Left lung (tissue), 10 donors: Measurements from ENCODE around the gene MIP. TPM values are rescaled to one million over a fixed set of nuclear protein-coding genes. Genes with fewer than 3 reads are reported as not detected.
"Not testable (repeated sequence)": the region's sequence is repeated elsewhere in the genome, so short reads cannot be mapped to it uniquely, and the experiment has no call there.

Experiments used
- ATAC-seq: fragments of 200-7000 bp; cut with Tn5 transposase; one replicate; pipeline ENCODE4 v1.9.1; 2020; ENCODE audit warnings: moderate library complexity
- DNase-seq, 4 donors: peaks; one replicate each; pipeline ENCODE4 v3.0.0-alpha.2; 2013 to 2020
- H3K27ac ChIP-seq, 2 donors: fragments of 200-600 bp; sonication (generic) in 1 of 2; one replicate each; pipeline versions ENCODE4 v1.5.0 to v1.8.0; 2020 to 2021
- H3K27me3 ChIP-seq, 2 donors: fragments of 200-600 bp; sonication (generic) in 1 of 2; one replicate each; pipeline versions ENCODE4 v1.5.0 to v1.8.0; 2020 to 2021
- H3K36me3 ChIP-seq, 2 donors: fragments of 200-600 bp; sonication (generic) in 1 of 2; one replicate each; pipeline versions ENCODE4 v1.5.0 to v1.8.0; 2020 to 2021
- H3K4me1 ChIP-seq, 2 donors: fragments of 200-600 bp; one replicate each; pipeline ENCODE4 v1.8.0; 2021
- H3K4me3 ChIP-seq, 2 donors: fragments of 200-600 bp; sonication (generic) in 1 of 2; one replicate each; pipeline versions ENCODE4 v1.5.0 to v1.8.0; 2020 to 2021; ENCODE audit warnings: mild to moderate bottlenecking in 1 of 2
- H3K9me3 ChIP-seq, 2 donors: fragments of 200-600 bp; sonication (generic) in 1 of 2; one replicate each; pipeline versions ENCODE4 v1.5.0 to v1.8.0; 2020 to 2021
- intact Hi-C, 2 donors: fragments of 100-400 bp; cut with DNase I; formaldehyde crosslinking; loops; one replicate each; pipeline versions ENCODE4 v1.11.2 to v1.14.2; 2022
- polyA plus RNA-seq, 6 donors: library from polyadenylated mRNA; unstranded; fragments of 120-200 nt; gene quantifications; one replicate each; pipeline ENCODE4 v1.2.1, GENCODE V29; 2013; ENCODE audit not compliant: insufficient read length in 6 of 6
- total RNA-seq, 2 donors: library from RNA; stranded (reverse); fragmentation: NEBNext Ultra II Directional; extraction: Animal tissue kit (Norgen Biotek cat#: 25700); gene quantifications; one replicate each; pipeline ENCODE4 v1.2.1, GENCODE V29; 2021
- TF ChIP-seq, protein P1 (sequence below), 2 donors: fragments of 200-600 bp; sonication (generic) in 1 of 2; IDR thresholded peaks; one replicate each; pipeline versions ENCODE4 v1.5.0 to v1.8.0; 2021; ENCODE audit warnings: antibody characterized with exemption in 2 of 2
- donor health status: DM: no; HTN: yes; CAD: no.
- donor health status: DM: no; HTN: no; CAD: no.

MIP gene
- total and polyA plus RNA-seq, 8 donors, result 0.18 TPM; not detected in 7

DNA sequence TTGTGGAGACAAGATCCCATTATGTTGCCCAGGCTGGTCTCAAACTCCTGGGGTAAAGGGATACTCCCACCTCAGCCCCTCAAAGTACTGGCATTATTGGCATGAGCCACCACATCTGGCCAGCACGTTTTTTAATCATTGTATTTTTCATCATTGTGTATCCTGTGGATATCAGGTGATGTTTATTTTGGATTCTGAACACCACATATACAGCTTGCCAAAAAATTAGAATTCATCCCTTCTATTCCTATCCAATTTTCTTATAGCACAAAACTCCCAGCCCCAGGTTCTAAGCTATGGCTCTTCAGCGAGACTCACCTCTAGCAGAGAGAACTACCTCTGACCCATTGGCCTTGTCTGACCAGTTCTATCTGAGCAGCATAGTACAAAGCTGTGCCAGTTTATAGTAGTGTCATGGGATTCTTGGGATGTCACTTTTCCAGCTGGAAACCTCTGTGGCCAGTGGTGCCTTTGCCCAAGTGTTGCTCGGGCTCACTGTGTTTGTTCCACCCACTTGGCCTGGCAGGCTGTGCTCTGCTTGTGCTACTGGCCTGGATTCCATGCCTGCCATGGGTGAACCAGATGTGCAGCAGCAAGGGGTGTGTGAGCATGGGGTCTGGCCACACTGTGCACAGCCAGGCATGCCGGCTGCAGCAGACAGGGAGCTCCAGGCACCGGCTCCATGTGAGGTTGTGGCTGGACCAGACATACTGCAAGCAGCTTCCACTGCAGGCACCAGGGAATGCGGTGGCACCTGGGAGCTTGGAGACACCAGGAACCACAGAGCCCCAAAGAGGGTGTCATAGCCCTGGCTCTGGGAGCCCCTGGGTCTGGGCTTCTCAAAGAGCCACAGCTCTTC, 42.4 kb downstream of the MIP start:
- Histone ChIP-seq H3K27ac (no peak overlapping the region), H3K27me3 (no peaks in the 10 kb centered on the region), H3K4me1 (no peaks in the 10 kb centered on the region), H3K36me3 (peaks cover 0 to 12% of the 10 kb centered on the region in 2 donors), H3K4me3 (no peak overlapping the region), H3K9me3 (no peaks in the 10 kb centered on the region)
- TF ChIP-seq, protein P1, sequence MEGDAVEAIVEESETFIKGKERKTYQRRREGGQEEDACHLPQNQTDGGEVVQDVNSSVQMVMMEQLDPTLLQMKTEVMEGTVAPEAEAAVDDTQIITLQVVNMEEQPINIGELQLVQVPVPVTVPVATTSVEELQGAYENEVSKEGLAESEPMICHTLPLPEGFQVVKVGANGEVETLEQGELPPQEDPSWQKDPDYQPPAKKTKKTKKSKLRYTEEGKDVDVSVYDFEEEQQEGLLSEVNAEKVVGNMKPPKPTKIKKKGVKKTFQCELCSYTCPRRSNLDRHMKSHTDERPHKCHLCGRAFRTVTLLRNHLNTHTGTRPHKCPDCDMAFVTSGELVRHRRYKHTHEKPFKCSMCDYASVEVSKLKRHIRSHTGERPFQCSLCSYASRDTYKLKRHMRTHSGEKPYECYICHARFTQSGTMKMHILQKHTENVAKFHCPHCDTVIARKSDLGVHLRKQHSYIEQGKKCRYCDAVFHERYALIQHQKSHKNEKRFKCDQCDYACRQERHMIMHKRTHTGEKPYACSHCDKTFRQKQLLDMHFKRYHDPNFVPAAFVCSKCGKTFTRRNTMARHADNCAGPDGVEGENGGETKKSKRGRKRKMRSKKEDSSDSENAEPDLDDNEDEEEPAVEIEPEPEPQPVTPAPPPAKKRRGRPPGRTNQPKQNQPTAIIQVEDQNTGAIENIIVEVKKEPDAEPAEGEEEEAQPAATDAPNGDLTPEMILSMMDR (IDR thresholded peaks at IDR 0.05), result no peak
- ATAC-seq (no peak), DNase-seq (no peak)
- intact Hi-C loops, result no loop called here

DNA sequence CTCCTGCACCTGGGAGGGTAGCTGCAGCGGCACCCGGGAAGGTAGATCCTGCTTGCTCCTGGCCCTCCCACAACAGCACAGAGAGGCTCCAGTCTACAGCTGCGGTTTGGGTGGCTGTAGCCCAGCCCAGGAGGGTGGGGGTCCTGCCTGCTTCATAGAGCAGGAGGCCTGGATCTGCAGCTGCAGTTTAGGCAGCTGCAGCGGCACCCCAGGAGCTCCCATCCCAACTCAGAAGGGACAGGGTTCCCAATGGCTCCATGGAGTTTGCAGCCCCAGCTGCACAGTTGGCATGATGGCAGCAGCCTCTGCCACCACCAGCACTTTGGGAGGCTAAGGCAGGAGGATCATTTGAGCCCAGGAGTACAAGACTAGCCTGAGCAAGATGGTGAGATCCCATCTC, 43.7 kb downstream of the MIP start:
- peaks cover 0 to 5% of the 10 kb centered on the region in 2 donors for H3K36me3 ChIP-seq
- H3K9me3 ChIP-seq, result no peaks in the 10 kb centered on the region
- TF ChIP-seq, protein P1 (IDR thresholded peaks at IDR 0.05), result no peak
- no peak overlapping the region for H3K4me3 ChIP-seq
- H3K27ac ChIP-seq, result no peak overlapping the region
- intact Hi-C loops, result no loop called here
- no peak for DNase-seq
- no peaks in the 10 kb centered on the region for H3K27me3 ChIP-seq
- no peak for ATAC-seq
- no peaks in the 10 kb centered on the region for H3K4me1 ChIP-seq

DNA sequence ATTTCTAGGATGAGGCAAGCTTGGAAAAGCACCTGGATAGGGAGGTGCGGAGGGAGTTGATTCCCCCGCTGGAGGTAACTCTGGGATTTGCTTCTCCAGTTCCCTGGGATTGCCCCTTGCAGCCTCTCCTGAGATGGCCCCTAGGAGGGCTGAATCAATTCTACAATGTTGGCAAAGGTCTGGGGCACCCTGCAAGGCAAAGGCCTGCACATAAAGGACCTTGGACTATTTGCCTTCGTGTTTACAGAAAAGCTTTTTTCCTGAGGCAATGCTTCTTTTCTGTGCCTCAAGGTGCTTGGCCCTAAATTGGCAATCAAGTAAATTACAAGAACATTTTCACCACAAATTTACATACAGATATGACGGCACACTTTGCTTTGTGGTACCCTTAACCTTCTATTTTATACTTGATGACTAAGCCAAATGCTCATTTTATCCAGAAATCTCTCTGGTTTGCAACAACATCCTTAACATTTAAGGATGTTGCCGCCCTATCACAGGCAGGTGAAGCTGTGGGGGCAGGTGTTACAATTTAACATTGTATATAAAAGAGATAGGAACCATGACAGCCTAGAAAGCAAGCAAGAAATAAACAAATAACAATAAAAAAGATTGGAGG, 45.5 kb downstream of the MIP start:
- no peaks in the 10 kb centered on the region for H3K9me3 ChIP-seq
- intact Hi-C loops, result no loop called here
- DNase-seq, result no peak
- H3K4me1 ChIP-seq, result no peaks in the 10 kb centered on the region
- TF ChIP-seq, protein P1 (IDR thresholded peaks at IDR 0.05), result no peak
- no peak overlapping the region for H3K27ac ChIP-seq
- no peak overlapping the region for H3K4me3 ChIP-seq
- no peak for ATAC-seq
- H3K36me3 ChIP-seq, result peaks cover 0 to 3% of the 10 kb centered on the region in 2 donors
- no peaks in the 10 kb centered on the region for H3K27me3 ChIP-seq

DNA sequence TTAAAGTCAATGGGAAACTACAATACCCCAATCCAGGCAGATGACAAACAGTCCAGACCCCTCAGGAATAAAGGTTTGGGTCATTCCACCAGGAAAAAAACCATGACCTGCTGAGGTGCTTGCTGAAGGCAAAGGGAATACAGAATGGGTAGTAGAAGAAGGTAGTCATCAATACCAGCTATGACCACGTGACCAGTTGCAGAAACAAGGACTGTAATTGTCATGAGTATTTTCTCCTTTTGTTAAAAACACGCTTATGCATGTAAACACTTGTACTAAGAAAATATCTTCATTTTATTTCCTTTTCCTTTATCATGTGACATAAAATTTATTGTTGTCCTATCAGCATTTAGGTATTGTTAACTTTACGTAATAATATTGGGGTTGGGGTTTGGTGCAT, 50.2 kb downstream of the MIP start:
- DNase-seq, ATAC-seq, H3K36me3 ChIP-seq, H3K27ac ChIP-seq, H3K27me3 ChIP-seq, H3K4me1 ChIP-seq, H3K4me3 ChIP-seq, H3K9me3 ChIP-seq, intact Hi-C loops: not testable (repeated sequence)

DNA sequence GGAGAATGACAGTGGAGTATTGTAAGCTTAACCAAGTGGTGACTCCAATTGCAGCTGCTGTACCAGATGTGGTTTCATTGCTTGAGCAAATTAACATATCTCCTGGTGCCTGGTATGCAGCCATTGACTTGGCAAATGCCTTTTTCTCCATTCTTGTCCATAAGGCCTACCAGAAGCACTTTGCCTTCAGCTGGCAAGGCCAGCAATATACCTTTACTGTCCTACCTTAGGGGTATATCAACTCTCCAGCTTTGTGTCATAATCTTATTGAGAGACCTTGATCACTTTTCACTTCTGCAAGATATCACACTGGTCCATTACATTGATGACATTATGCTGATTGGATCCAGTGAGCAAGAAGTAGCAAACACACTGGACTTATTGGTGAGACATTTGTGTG, 52.8 kb downstream of the MIP start:
- intact Hi-C loops, DNase-seq, H3K4me1 ChIP-seq, ATAC-seq, H3K4me3 ChIP-seq, H3K27ac ChIP-seq, H3K27me3 ChIP-seq, H3K36me3 ChIP-seq: not testable (repeated sequence)
- peaks cover 0 to 16% of the 10 kb centered on the region in 2 donors for H3K9me3 ChIP-seq

DNA sequence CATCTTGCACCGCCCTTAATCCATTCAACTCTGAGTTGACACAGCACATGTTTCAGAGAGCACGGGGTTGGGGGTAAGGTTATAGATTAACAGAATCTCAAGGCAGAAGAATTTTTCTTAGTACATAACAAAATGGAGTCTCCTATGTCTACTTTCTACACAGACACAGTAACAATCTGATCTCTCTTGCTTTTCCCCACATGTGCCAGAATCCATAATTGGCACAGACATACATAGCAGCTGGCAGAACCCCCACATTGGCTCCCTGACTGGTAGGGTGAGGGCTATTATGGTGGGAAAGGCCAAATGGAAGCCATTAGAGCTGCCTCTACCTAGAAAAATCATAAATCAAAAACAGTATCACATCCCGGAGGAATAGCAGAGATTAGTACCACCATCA, 53.3 kb downstream of the MIP start:
- H3K27ac ChIP-seq, DNase-seq, ATAC-seq, H3K27me3 ChIP-seq, H3K36me3 ChIP-seq, H3K4me1 ChIP-seq, H3K4me3 ChIP-seq, intact Hi-C loops: not testable (repeated sequence)
- H3K9me3 ChIP-seq, result peaks cover 0 to 16% of the 10 kb centered on the region in 2 donors

Other genes with a start within 250 kb of the MIP start
- 10 to 100 TPM; 50.3 to 51.4 TPM for gene RNF41, start 232.7 kb downstream of the MIP start, total RNA-seq
- 10 to 100 TPM; 41.5 to 47.1 (median 42.0) TPM for gene RNF41, start 232.7 kb downstream of the MIP start, polyA plus RNA-seq
- 10 to 100 TPM; 32.6 to 33.8 TPM for gene NABP2, start 230.3 kb downstream of the MIP start, total RNA-seq
- gene NABP2, start 230.3 kb downstream of the MIP start, polyA plus RNA-seq, result 10 to 100 TPM; 21.8 to 28.5 (median 24.7) TPM
- gene SLC39A5, start 224.6 kb downstream of the MIP start, total RNA-seq, result under 1 TPM in 1 of 2 donors, not detected in 1; 0.29 TPM
- 1 to 10 TPM; 2.0 to 6.6 (median 4.0) TPM for gene SLC39A5, start 224.6 kb downstream of the MIP start, polyA plus RNA-seq
- 10 to 100 TPM; 33.3 to 39.3 TPM for gene ANKRD52, start 196.3 kb downstream of the MIP start, total RNA-seq
- gene ANKRD52, start 196.3 kb downstream of the MIP start, polyA plus RNA-seq, result 10 to 100 TPM; 24.6 to 40.1 (median 31.7) TPM
- 10 to 100 TPM in 1 of 2 donors, 1 to 10 TPM in 1; 9.4 to 10.9 TPM for gene COQ10A, start 187.7 kb downstream of the MIP start, total RNA-seq
- 10 to 100 TPM; 13.6 to 19.8 (median 14.8) TPM for gene COQ10A, start 187.7 kb downstream of the MIP start, polyA plus RNA-seq
- gene CS, start 154.3 kb downstream of the MIP start, total RNA-seq, result 100 to 1,000 TPM; 193 to 213 TPM
- 100 to 1,000 TPM; 162 to 190 (median 177) TPM for gene CS, start 154.3 kb downstream of the MIP start, polyA plus RNA-seq
- 100 to 1,000 TPM; 135 to 152 TPM for gene CNPY2, start 138.7 kb downstream of the MIP start, total RNA-seq
- 100 to 1,000 TPM; 126 to 168 (median 146) TPM for gene CNPY2, start 138.7 kb downstream of the MIP start, polyA plus RNA-seq
- 10 to 100 TPM; 49.9 to 58.4 TPM for gene PAN2, start 120.7 kb downstream of the MIP start, total RNA-seq
- gene PAN2, start 120.7 kb downstream of the MIP start, polyA plus RNA-seq, result 100 to 1,000 TPM in 1 of 6 donors, 10 to 100 TPM in 5; 66.7 to 107 (median 82.0) TPM
- 1 to 10 TPM in 1 of 2 donors, under 1 TPM in 1; 0.73 to 1.0 TPM for gene IL23A, start 115.8 kb downstream of the MIP start, total RNA-seq
- 1 to 10 TPM in 3 of 6 donors, under 1 TPM in 3; 0.69 to 1.3 (median 1.0) TPM for gene IL23A, start 115.8 kb downstream of the MIP start, polyA plus RNA-seq
- gene STAT2, start 94.5 kb downstream of the MIP start, total RNA-seq, result 100 to 1,000 TPM; 175 to 187 TPM
- 100 to 1,000 TPM; 133 to 194 (median 162) TPM for gene STAT2, start 94.5 kb downstream of the MIP start, polyA plus RNA-seq
- gene APOF, start 91.8 kb downstream of the MIP start, total RNA-seq, result not detected
- gene APOF, start 91.8 kb downstream of the MIP start, polyA plus RNA-seq, result under 1 TPM in 3 of 6 donors, not detected in 3; 0.13 to 0.18 (median 0.13) TPM
- gene TIMELESS, start 5.2 kb downstream of the MIP start, total RNA-seq, result 10 to 100 TPM; 15.0 to 22.1 TPM
- 10 to 100 TPM; 27.1 to 38.0 (median 32.3) TPM for gene TIMELESS, start 5.2 kb downstream of the MIP start, polyA plus RNA-seq
- 1 to 10 TPM; 2.5 to 3.3 TPM for gene SPRYD4, start 13.9 kb upstream of the MIP start, total RNA-seq
- 1 to 10 TPM; 4.6 to 5.9 (median 5.7) TPM for gene SPRYD4, start 13.9 kb upstream of the MIP start, polyA plus RNA-seq
- 1 to 10 TPM; 3.0 to 5.9 TPM for gene GLS2, start 33.5 kb upstream of the MIP start, total RNA-seq
- 1 to 10 TPM; 2.3 to 3.4 (median 2.7) TPM for gene GLS2, start 33.5 kb upstream of the MIP start, polyA plus RNA-seq
- gene RBMS2, start 67.2 kb upstream of the MIP start, total RNA-seq, result 100 to 1,000 TPM in 1 of 2 donors, 10 to 100 TPM in 1; 81.2 to 113 TPM
- 10 to 100 TPM; 49.0 to 74.9 (median 67.1) TPM for gene RBMS2, start 67.2 kb upstream of the MIP start, polyA plus RNA-seq
- 10 to 100 TPM; 91.0 to 96.0 TPM for gene BAZ2A, start 175.7 kb upstream of the MIP start, total RNA-seq
- gene BAZ2A, start 175.7 kb upstream of the MIP start, polyA plus RNA-seq, result 100 to 1,000 TPM in 3 of 6 donors, 10 to 100 TPM in 3; 90.9 to 113 (median 99.6) TPM
- gene ATP5F1B, start 191.3 kb upstream of the MIP start, total RNA-seq, result 100 to 1,000 TPM; 433 to 487 TPM
- 100 to 1,000 TPM; 528 to 661 (median 622) TPM for gene ATP5F1B, start 191.3 kb upstream of the MIP start, polyA plus RNA-seq
- 100 to 1,000 TPM; 164 to 210 TPM for gene PTGES3, start 233.6 kb upstream of the MIP start, total RNA-seq
- gene PTGES3, start 233.6 kb upstream of the MIP start, polyA plus RNA-seq, result 100 to 1,000 TPM; 224 to 303 (median 278) TPM